Stimulated activated CD4-positive, alpha-beta T cell treated with anti-CD3 and anti-CD28 coated beads, Interleukin-4, amount 100 ng/mL, for 48 hours (primary cell): ENCODE measurements around the gene ACSL5.
"Not testable (repeated sequence)": the region's sequence is repeated elsewhere in the genome, so short reads cannot be mapped to it uniquely, and the experiment has no call there.

ENCODE experiments used
- DNase-seq, 2 donors: peaks; one replicate each; pipeline ENCODE4 v3.0.0-alpha.2; 2020; ENCODE audit warnings: low read depth in 2 of 2

ACSL5 gene

DNA sequence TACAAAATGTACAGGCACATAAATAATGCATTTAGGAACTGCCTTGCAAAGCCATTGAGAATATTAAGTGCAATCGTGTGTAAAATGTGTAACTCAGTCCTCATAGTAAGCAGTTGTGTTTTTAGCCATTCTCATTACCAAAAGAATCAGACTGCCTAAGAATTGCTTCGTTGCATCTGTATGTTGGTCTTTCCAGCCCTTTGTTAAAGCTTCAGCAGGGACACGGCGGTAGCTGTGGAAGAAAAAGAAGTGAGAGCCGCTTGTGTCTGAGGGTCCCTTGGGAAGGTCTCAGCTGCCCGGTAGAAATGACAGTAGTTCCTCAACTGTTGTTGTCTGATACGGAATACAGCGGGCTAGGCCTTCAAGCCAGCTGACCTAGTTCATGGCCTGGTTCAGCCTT lies 22.8 kb upstream of the ACSL5 start:
- DNase-seq, result no peak

DNA sequence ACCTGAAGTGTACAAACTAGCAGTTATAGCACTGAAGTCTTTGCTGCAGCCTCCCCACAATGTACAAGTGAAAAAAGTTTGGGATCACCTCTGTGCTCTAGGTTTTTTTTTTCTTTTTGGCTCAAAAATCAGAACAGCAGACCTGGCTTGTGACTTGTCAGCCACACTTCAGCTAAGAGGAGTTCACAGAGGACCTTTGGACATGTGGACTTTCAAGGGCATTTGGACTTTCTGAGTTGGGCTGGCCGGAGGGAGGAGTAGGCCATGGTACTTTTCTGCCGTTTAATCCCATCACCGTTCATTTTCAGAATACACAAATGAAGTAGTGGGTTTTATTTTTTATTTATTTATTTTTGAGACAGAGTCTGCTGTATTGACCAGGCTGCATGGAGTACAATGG lies 21.9 kb upstream of the ACSL5 start:
- no peak for DNase-seq

DNA sequence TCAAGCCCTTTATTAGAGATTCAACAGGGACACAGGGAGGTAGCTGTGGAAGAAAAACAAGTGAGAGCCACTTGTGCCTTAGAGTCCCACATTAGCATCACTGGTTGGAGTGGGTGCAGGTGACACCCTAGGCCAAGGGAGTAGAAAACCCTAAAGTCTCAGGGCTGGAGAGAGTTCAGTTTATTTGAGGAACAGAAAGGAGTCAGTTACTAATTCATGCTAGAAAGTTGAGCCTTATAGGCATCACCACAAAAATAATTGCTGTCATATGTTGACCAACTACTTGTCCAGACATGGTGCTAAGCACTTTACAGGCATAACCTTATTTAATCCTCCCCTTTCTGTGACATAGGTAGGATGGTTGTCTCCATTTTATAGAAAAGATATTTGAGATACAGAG lies 20.9 kb upstream of the ACSL5 start:
- no peak for DNase-seq

DNA sequence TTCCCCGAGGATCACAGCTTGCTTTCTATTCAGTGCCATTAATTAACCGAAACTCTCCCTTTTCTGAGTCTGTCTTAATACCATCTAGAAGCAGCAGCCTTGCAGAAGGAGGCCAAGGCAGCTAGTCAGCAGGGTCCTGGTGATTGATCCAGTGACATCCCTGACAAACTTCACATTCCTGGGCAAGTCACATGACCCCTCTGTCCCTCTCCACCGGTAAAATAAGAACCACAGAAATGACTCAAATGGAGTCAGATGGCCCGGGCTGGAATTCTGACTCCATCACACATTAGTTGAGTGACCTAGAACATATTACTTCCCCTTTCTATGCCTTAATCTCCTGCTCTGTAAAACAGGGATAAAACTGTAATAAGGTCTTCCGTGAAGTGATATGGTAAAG lies 17.2 kb upstream of the ACSL5 start:
- DNase-seq, result no peak

DNA sequence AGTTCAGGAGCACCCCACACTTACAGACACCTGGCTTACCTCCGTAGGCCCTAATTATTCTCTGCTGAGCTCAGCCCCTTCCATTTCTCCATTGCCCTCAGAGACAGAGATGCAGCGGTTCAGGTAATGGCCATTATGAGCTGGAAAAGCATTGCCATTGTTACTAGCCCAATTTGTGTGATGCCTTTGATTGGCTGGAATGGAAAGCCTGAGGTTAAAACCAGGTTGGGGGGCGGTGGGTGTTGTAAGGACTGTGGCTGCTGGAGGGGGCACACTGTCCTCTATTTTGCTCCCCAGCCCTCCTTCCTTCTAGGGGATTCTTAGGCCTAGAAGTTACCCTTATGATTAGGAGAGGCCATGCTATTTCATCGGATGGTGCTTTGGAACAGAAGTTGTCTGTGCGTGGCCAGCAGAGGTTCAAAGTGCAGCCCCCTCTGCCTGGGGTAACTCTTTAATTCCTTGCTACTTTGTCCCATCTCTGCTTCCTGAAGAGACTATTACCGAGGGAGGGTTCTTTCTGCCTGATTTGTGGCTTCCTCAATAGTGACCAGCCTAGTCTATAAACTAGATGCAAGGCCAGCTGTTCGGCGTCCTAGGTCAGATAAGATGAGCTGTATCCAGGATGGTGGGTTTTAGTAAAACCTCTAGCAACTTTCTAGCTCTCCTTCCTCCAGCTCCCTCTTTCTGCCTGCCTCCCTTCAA lies 14.2 kb upstream of the ACSL5 start:
- DNase-seq, result no peak

GRCh38 chr10:112360308-112361270 lies 13.3 kb upstream of the ACSL5 start:
- DNase-seq, result no peak

DNA sequence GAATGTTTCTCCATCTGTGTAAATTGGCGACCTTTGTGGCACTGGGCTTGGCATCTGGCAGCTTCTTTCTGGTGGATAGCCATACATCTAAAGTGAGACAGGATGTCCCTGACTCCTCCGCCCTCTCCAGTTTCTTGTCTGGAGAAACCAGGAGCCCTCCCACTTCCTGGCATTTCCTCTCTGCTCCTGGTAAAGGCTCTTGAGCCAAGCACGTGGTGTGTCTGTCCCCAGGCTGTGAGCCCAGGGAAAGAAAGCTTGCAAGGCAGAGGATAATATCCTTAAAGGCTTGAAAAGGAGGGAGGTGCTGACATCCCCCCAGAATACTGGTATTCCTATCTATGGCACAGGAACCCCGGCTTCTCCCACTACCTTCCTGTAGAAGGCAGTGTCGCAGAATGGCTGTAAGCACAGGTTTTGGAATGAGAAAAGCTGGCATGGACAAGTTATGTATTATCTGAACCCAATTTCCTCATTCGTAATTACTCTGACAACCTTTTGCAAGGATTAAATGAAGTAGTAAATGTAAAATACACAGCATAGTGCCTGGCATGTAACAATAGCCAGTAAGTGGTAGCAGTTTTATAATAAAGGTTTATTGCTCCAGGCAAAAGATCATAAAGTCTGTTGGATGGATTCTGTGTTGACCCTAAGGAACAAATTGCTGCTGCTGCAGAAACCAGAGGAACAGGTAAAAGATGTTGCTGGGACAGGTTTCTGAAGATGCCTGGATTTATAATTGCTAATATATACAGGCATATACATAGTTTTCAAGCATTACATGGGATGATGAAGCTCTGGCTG lies 11.8 kb upstream of the ACSL5 start:
- no peak for DNase-seq

- no peak for DNase-seq
Measured at GRCh38 chr10:112362833-112363232, 11.1 kb upstream of the ACSL5 start.

GRCh38 chr10:112363696-112364688 lies 9.9 kb upstream of the ACSL5 start:
- DNase-seq, result no peak

- DNase-seq, result no peak
Measured at GRCh38 chr10:112365014-112365432, 8.9 kb upstream of the ACSL5 start.

GRCh38 chr10:112365451-112365850 lies 8.5 kb upstream of the ACSL5 start:
- no peak for DNase-seq

DNA sequence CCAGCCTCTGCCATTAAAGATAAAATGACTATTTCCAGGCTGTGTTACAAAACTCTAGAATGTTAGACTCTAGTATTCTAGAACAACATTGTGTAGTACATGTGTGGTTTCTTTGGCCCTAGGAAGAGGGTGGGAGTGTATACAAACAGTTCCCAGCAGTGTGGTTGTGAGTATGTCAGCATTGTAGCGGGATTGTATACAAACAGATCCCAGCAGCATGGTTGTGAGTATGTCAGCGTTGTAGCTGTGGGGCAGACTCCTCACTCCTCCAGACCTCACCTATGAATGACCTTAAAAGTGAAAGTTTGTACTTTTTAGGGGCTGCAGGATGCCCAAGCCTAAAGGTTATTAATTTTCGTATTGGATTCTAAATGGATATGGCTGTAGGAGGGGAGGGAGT lies 6.9 kb upstream of the ACSL5 start:
- no peak for DNase-seq

- no peak for DNase-seq
Measured at GRCh38 chr10:112367516-112367915, 6.4 kb upstream of the ACSL5 start.

DNA sequence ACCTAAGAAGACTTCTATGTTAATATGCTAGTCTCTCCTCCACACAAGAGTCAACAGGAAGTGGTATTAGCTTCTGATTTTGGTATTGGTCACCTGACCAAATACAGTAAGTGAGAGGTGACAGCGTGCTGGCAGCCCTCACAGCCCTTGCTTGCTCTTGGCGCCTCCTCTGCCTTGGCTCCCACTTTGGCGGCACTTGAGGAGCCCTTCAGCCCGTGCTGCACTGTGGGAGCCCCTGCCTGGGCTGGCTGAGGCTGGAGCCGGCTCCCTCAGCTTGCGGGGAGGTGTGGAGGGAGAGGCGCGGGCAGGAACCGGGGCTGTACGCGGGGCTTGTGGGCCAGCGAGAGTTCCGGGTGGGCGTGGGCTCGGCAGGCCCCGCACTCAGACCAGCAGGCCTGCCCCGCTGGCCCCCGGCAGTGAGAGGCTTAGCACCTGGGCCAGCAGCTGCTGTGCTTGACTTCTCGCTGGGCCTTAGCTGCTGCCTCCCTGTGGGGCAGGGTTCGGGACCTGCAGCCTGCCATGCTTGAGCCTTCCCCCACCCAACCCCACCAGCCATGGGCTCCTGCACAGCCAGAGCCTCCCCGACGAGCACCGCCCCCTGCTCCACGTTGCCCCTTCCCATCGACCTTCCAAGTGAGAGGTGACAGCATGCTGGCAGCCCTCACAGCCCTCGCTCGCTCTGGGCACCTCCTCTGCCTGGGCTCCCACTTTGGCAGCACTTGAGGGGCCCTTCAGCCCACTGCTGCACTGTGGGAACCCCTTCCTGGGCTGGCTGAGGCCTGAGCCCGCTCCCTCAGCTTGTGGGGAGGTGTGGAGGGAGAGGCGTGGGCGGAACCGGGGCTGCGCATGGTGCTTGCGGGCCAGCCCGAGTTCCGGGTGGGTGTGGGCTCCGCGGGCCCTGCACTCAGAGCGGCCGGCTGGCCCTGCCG lies 4.2 kb upstream of the ACSL5 start:
- no peak for DNase-seq

- DNase-seq, result no peak
Measured at GRCh38 chr10:112370424-112370819, 3.5 kb upstream of the ACSL5 start.

- DNase-seq, result not testable (repeated sequence)
Measured at GRCh38 chr10:112371326-112371725, 2.6 kb upstream of the ACSL5 start.

DNA sequence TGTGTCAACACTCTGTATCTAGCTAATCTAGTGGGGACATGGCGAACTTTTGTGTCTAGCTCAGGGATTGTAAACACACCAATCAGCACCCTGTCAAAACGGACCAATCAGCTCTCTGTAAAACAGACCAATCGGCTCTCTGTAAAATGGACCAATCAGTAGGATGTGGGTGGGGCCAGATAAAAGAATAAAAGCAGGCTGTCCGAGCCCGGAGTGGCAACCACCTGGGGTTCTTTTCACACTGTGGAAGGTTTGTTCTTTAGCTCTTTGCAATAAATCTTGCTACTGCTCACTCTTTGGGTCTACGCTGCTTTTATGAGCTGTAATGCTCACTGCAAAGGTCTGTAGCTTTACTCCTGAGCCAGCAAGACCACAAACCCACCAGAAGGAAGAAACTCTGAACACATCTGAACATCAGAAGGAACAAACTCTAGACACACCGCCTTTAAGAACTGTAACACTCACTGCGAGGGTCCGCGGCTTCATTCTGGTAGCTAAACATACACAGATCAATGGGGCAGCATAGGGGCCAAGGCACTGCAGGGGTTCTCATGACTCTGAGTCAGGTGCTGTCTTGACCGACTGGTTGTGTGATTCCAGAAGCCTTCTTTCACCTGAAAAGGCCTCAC lies 1.6 kb upstream of the ACSL5 start:
- not testable (repeated sequence) for DNase-seq

GRCh38 chr10:112374724-112375541 lies 1.0 kb downstream of the ACSL5 start:
- no peak for DNase-seq
